HepG2 (cell line): ENCODE data around the gene CDC34. TPM values are rescaled to one million over a fixed set of nuclear protein-coding genes. Genes with fewer than 3 reads are reported as not detected.

Source experiments
- CBX1 ChIP-seq: IDR thresholded peaks from one replicate; pipeline ENCODE4 v1.6.1; 2016; ENCODE audit warnings: antibody characterized with exemption, low read depth
- KDM2A ChIP-seq: sonication (generic); formaldehyde crosslinking; IDR thresholded peaks from 2 replicates; pipeline ENCODE4 v1.4.0; 2020; ENCODE audit warnings: low read depth, missing genetic modification reagents, borderline replicate concordance
- MTF1 ChIP-seq: sonication (generic); formaldehyde crosslinking; IDR thresholded peaks from 2 replicates; pipeline ENCODE4 v1.5.0; 2020; ENCODE audit warnings: missing genetic modification reagents
- RARA ChIP-seq: IDR thresholded peaks from 2 replicates; pipeline ENCODE4 v1.6.1; 2016; ENCODE audit warnings: missing genetic modification reagents, missing compliant biosample characterization
- RFX5 ChIP-seq: IDR thresholded peaks from 2 replicates; pipeline ENCODE4 v1.6.1; 2011; ENCODE audit warnings: low read depth, low read length, improper control_type of control experiment
- RXRB ChIP-seq: IDR thresholded peaks from 2 replicates; pipeline ENCODE4 v1.6.1; 2016; ENCODE audit warnings: borderline replicate concordance, missing genetic modification reagents, missing compliant biosample characterization
- TAF1 ChIP-seq: sonication (generic); formaldehyde crosslinking; IDR thresholded peaks from 2 replicates; pipeline ENCODE4 v1.4.0; 2020; ENCODE audit warnings: missing genetic modification reagents
- TARDBP ChIP-seq: sonication (generic); formaldehyde crosslinking; IDR thresholded peaks from 2 replicates; pipeline ENCODE4 v1.8.0; 2022; ENCODE audit warnings: mild to moderate bottlenecking, missing genetic modification reagents
- ZBTB25 ChIP-seq: IDR thresholded peaks from 2 replicates; pipeline ENCODE4 v1.6.1; 2018; ENCODE audit warnings: missing genetic modification reagents
- ZNF260 ChIP-seq: sonication (generic); formaldehyde crosslinking; IDR thresholded peaks from 2 replicates; pipeline ENCODE4 v1.4.0; 2020; ENCODE audit warnings: missing genetic modification reagents, low read depth, mild to moderate bottlenecking, borderline replicate concordance
- ZNF563 ChIP-seq: sonication (generic); formaldehyde crosslinking; IDR thresholded peaks from 2 replicates; pipeline ENCODE4 v1.8.0; 2022; ENCODE audit warnings: mild to moderate bottlenecking, moderate library complexity, missing genetic modification reagents
- ZNF746 ChIP-seq: sonication (generic); formaldehyde crosslinking; IDR thresholded peaks from 2 replicates; pipeline ENCODE4 v1.8.0; 2022; ENCODE audit warnings: mild to moderate bottlenecking, missing genetic modification reagents
- ZNF773 ChIP-seq: sonication (generic); formaldehyde crosslinking; IDR thresholded peaks from 2 replicates; pipeline ENCODE4 v1.4.0; 2020; ENCODE audit warnings: missing genetic modification reagents, borderline replicate concordance
- ZSCAN31 ChIP-seq: sonication (generic); formaldehyde crosslinking; IDR thresholded peaks from 2 replicates; pipeline ENCODE4 v1.5.0; 2020; ENCODE audit warnings: low read depth, mild to moderate bottlenecking, missing genetic modification reagents
- polyA plus RNA-seq, 8 experiments: library from polyadenylated mRNA; depleted of rRNA in 3 of 8; stranded (reverse) in 7 of 8; unstranded in 1 of 8; fragments of >200 nt; fragmentation: Illumina TruSeq in 4 of 8; extraction: Trizol in 4 of 8; gene quantifications; 2 replicates each; pipeline versions ENCODE4 v1.2.1 to v1.2.3, GENCODE V29; 2011 to 2016; ENCODE audit warnings: low read depth in 4 of 8, missing spikeins in 1 of 8, mixed read lengths in 1 of 8; ENCODE audit not compliant: insufficient read depth in 1 of 8
- total RNA-seq, 5 experiments: library from RNA; depleted of rRNA; stranded (reverse); fragments of >200 nt; fragmentation: Illumina TruSeq; extraction: Trizol; gene quantifications; 2 replicates each; pipeline ENCODE4 v1.2.3, GENCODE V29; 2016; ENCODE audit warnings: low read depth in 1 of 5
- TF ChIP-seq, protein P1 (sequence below): sonication (generic); formaldehyde crosslinking; IDR thresholded peaks from 2 replicates; pipeline ENCODE4 v1.5.1; 2020; ENCODE audit warnings: mild to moderate bottlenecking, missing genetic modification reagents, moderate library complexity
- TF ChIP-seq, protein P2 (sequence below): IDR thresholded peaks from 2 replicates; pipeline ENCODE4 v1.6.1; 2016; ENCODE audit warnings: control low read depth
- TF ChIP-seq, protein P3 (sequence below): sonication (generic); formaldehyde crosslinking; IDR thresholded peaks from 2 replicates; pipeline ENCODE4 v1.5.0; 2020; ENCODE audit warnings: mild to moderate bottlenecking, missing genetic modification reagents, borderline replicate concordance

The CDC34 gene
- total and polyA plus RNA-seq, 2 of the 13 experiments (the other 11 are each of a cell fraction or from before 2014, with no cell fraction given), result 138 to 150 TPM

- peak; percentile 54; the same call in 1 of the 2 replicates for TF ChIP-seq ZBTB25 (CRISPR knock-in tag)
- peak; percentile 79; the same call in 1 of the 2 replicates for TF ChIP-seq ZNF563 (CRISPR knock-in tag)
- no peak for TF ChIP-seq RFX5
- no peak for TF ChIP-seq ZNF260 (CRISPR knock-in tag)
- TF ChIP-seq MTF1 (CRISPR knock-in tag), result 0 out of 2 replicates have a peak, but pooled peaks have one; percentile 72
- TF ChIP-seq, protein P1, sequence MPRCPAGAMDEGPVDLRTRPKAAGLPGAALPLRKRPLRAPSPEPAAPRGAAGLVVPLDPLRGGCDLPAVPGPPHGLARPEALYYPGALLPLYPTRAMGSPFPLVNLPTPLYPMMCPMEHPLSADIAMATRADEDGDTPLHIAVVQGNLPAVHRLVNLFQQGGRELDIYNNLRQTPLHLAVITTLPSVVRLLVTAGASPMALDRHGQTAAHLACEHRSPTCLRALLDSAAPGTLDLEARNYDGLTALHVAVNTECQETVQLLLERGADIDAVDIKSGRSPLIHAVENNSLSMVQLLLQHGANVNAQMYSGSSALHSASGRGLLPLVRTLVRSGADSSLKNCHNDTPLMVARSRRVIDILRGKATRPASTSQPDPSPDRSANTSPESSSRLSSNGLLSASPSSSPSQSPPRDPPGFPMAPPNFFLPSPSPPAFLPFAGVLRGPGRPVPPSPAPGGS (CRISPR knock-in tag), result peak; percentile 26; the same call in 1 of the 2 replicates
- no peak for TF ChIP-seq CBX1
- peak; percentile 47; the same call in 1 of the 2 replicates for TF ChIP-seq RARA (CRISPR knock-in tag)
- TF ChIP-seq, protein P2, sequence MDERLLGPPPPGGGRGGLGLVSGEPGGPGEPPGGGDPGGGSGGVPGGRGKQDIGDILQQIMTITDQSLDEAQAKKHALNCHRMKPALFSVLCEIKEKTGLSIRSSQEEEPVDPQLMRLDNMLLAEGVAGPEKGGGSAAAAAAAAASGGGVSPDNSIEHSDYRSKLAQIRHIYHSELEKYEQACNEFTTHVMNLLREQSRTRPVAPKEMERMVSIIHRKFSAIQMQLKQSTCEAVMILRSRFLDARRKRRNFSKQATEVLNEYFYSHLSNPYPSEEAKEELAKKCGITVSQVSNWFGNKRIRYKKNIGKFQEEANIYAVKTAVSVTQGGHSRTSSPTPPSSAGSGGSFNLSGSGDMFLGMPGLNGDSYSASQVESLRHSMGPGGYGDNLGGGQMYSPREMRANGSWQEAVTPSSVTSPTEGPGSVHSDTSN, result no peak
- TF ChIP-seq TARDBP (CRISPR knock-in tag), result no peak
- peak; percentile 80; the same call in 1 of the 2 replicates for TF ChIP-seq KDM2A (CRISPR knock-in tag)
- TF ChIP-seq ZNF773, result peak; percentile 73; the same call in 1 of the 2 replicates
- TF ChIP-seq, protein P3, sequence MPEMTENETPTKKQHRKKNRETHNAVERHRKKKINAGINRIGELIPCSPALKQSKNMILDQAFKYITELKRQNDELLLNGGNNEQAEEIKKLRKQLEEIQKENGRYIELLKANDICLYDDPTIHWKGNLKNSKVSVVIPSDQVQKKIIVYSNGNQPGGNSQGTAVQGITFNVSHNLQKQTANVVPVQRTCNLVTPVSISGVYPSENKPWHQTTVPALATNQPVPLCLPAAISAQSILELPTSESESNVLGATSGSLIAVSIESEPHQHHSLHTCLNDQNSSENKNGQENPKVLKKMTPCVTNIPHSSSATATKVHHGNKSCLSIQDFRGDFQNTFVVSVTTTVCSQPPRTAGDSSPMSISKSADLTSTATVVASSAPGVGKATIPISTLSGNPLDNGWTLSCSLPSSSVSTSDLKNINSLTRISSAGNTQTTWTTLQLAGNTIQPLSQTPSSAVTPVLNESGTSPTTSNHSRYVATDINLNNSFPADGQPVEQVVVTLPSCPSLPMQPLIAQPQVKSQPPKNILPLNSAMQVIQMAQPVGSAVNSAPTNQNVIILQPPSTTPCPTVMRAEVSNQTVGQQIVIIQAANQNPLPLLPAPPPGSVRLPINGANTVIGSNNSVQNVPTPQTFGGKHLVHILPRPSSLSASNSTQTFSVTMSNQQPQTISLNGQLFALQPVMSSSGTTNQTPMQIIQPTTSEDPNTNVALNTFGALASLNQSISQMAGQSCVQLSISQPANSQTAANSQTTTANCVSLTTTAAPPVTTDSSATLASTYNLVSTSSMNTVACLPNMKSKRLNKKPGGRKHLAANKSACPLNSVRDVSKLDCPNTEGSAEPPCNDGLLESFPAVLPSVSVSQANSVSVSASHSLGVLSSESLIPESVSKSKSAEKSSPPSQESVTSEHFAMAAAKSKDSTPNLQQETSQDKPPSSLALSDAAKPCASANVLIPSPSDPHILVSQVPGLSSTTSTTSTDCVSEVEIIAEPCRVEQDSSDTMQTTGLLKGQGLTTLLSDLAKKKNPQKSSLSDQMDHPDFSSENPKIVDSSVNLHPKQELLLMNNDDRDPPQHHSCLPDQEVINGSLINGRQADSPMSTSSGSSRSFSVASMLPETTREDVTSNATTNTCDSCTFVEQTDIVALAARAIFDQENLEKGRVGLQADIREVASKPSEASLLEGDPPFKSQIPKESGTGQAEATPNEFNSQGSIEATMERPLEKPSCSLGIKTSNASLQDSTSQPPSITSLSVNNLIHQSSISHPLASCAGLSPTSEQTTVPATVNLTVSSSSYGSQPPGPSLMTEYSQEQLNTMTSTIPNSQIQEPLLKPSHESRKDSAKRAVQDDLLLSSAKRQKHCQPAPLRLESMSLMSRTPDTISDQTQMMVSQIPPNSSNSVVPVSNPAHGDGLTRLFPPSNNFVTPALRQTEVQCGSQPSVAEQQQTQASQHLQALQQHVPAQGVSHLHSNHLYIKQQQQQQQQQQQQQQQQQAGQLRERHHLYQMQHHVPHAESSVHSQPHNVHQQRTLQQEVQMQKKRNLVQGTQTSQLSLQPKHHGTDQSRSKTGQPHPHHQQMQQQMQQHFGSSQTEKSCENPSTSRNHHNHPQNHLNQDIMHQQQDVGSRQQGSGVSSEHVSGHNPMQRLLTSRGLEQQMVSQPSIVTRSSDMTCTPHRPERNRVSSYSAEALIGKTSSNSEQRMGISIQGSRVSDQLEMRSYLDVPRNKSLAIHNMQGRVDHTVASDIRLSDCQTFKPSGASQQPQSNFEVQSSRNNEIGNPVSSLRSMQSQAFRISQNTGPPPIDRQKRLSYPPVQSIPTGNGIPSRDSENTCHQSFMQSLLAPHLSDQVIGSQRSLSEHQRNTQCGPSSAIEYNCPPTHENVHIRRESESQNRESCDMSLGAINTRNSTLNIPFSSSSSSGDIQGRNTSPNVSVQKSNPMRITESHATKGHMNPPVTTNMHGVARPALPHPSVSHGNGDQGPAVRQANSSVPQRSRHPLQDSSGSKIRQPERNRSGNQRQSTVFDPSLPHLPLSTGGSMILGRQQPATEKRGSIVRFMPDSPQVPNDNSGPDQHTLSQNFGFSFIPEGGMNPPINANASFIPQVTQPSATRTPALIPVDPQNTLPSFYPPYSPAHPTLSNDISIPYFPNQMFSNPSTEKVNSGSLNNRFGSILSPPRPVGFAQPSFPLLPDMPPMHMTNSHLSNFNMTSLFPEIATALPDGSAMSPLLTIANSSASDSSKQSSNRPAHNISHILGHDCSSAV (CRISPR knock-in tag), result no peak
- 0 out of 2 replicates have a peak, but pooled peaks have one; percentile 32 for TF ChIP-seq ZSCAN31 (CRISPR knock-in tag)
- TF ChIP-seq TAF1 (CRISPR knock-in tag), result peak; percentile 17; the same call in 1 of the 2 replicates
- peak; percentile 61; the same call in 1 of the 2 replicates for TF ChIP-seq RXRB
- TF ChIP-seq ZNF746, result peak; percentile 47; the same call in 1 of the 2 replicates
These were observed 59.8 kb downstream of the CDC34 start (continued) for GRCh38 chr19:591099-591958.
